G401.6 (cell line): Measurements from ENCODE around the gene MTHFSD.

Source experiments
- FAIRE-seq: peaks from 2 replicates; lab custom pipeline; 2012; peaks lifted over from hg19 to GRCh38; lab: Jason Lieb, UNC

Gene MTHFSD

GRCh38 chr16:86480444-86480843 lies 74.6 kb downstream of the MTHFSD start:
- FAIRE-seq: no peak
